Right lobe of liver (tissue), 6 donors: ENCODE measurements around the gene HOXC10. TPM values are rescaled to one million over a fixed set of nuclear protein-coding genes. Genes with fewer than 3 reads are reported as not detected.

Source experiments
- ATAC-seq, 4 donors: fragments of 200-7000 bp; cut with Tn5 transposase; one replicate each; pipeline ENCODE4 v1.9.1; 2020; ENCODE audit warnings: mild to moderate bottlenecking in 4 of 4, moderate library complexity in 4 of 4
- DNase-seq, 3 donors: peaks; one replicate each; pipeline ENCODE4 v3.0.0-alpha.2; 2020
- H3K27ac ChIP-seq, 3 donors: fragments of 200-600 bp; one replicate each; pipeline ENCODE4 v1.8.0; 2022
- H3K27me3 ChIP-seq, 2 donors: fragments of 200-600 bp; one replicate each; pipeline ENCODE4 v1.8.0; 2022
- H3K36me3 ChIP-seq, 4 donors: fragments of 200-600 bp; sonication (generic) in 1 of 4; one replicate each; pipeline versions ENCODE4 v1.5.1 to v1.8.0; 2017 to 2022; ENCODE audit warnings: control low read depth in 1 of 4
- H3K4me1 ChIP-seq, 4 donors: fragments of 200-600 bp; sonication (generic) in 1 of 4; one replicate each; pipeline versions ENCODE4 v1.5.1 to v1.8.0; 2017 to 2022; ENCODE audit warnings: control low read depth in 1 of 4
- H3K4me3 ChIP-seq, 3 donors: fragments of 200-600 bp; one replicate each; pipeline ENCODE4 v1.8.0; 2022
- H3K9me3 ChIP-seq, 4 donors: fragments of 200-600 bp; sonication (generic) in 1 of 4; one replicate each; pipeline versions ENCODE4 v1.5.1 to v1.8.0; 2017 to 2022; ENCODE audit warnings: control low read depth in 1 of 4
- POLR2A ChIP-seq: fragments of 450-650 bp; IDR thresholded peaks from one replicate; pipeline ENCODE4 v1.6.1; 2017; ENCODE audit warnings: antibody characterized with exemption, mild to moderate bottlenecking
- WGBS: methylation state at CpG from one replicate; pipeline ENCODE4 v1.1.6; 2018; ENCODE audit warnings: low coverage, low lambda C conversion rate; ENCODE audit not compliant: insufficient coverage; ENCODE audit errors: missing lambda C conversion rate; 5-methylcytosine and 5-hydroxymethylcytosine counted together
- intact Hi-C, 2 donors: fragments of 100-400 bp; cut with DNase I; formaldehyde crosslinking; loops; one replicate each; pipeline versions ENCODE4 v1.11.2 to v1.14.1; 2022
- microRNA counts: library from miRNA; unstranded; fragments of <30 nt; microRNA quantifications from one replicate; lab custom pipeline; 2016
- microRNA-seq, 2 donors: library from miRNA; unstranded; fragments of <30 nt; microRNA quantifications; one replicate each; pipeline ENCODE4, GENCODE V29; 2019 to 2020
- small RNA-seq, 2 experiments: library from RNA; depleted of rRNA; stranded (forward); fragments of <200 nt; gene quantifications; one replicate each; pipeline ENCODE3, GENCODE V24; 2016
- total RNA-seq, 6 experiments: library from RNA; depleted of rRNA in 2 of 6; stranded (reverse); fragments of >200 nt in 2 of 6; fragmentation: NEBNext Ultra II Directional in 3 of 6; extraction: Animal tissue kit (Norgen Biotek cat#: 25700) in 3 of 6; gene quantifications; one replicate each; pipeline versions ENCODE4 v1.1.0 to v1.2.4, GENCODE V29; 2016 to 2023
- TF ChIP-seq, protein P1 (sequence below), 4 donors: fragments of 200-600 bp in 3 of 4; fragments of 450-650 bp in 1 of 4; IDR thresholded peaks; one replicate each; pipeline versions ENCODE4 v1.5.1 to v1.8.0; 2016 to 2022; ENCODE audit warnings: antibody characterized with exemption in 4 of 4, mild to moderate bottlenecking in 2 of 4
- donor health status: DM: no; HTN: yes; CAD: no.
- donor health status: DM: no; HTN: no; CAD: no.
- donor health status: DM: no; HTN: no; CAD: no.
- donor health status: DM: no; HTN: yes; CAD: no.
- donor health status: DM: no; HTN: yes; CAD: no.

The HOXC10 gene
- total RNA-seq, 6 experiments from 2014 or later, result not detected

GRCh38 chr12:54038871-54039414 lies 54.0 kb downstream of the HOXC10 start:
- intact Hi-C loops, result loop anchor here in 1 of 2 donors (10.0 kb wide), 1 partner anchor 166 kb away; no protein-coding TSS in a partner anchor
- H3K9me3 ChIP-seq, result no peaks in the 10 kb centered on the region
- ATAC-seq (no peak), DNase-seq (no peak)
- WGBS, result 25% methylated on average over 7 of the region's 9 CpGs
- peaks cover 0 to 5% (median 0%) of the 10 kb centered on the region in 4 donors for H3K4me1 ChIP-seq
- no peak for TF ChIP-seq POLR2A
- TF ChIP-seq, protein P1, sequence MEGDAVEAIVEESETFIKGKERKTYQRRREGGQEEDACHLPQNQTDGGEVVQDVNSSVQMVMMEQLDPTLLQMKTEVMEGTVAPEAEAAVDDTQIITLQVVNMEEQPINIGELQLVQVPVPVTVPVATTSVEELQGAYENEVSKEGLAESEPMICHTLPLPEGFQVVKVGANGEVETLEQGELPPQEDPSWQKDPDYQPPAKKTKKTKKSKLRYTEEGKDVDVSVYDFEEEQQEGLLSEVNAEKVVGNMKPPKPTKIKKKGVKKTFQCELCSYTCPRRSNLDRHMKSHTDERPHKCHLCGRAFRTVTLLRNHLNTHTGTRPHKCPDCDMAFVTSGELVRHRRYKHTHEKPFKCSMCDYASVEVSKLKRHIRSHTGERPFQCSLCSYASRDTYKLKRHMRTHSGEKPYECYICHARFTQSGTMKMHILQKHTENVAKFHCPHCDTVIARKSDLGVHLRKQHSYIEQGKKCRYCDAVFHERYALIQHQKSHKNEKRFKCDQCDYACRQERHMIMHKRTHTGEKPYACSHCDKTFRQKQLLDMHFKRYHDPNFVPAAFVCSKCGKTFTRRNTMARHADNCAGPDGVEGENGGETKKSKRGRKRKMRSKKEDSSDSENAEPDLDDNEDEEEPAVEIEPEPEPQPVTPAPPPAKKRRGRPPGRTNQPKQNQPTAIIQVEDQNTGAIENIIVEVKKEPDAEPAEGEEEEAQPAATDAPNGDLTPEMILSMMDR (IDR thresholded peaks at IDR 0.05), result no peak
- H3K27me3 ChIP-seq, result peaks cover 0 to 13% of the 10 kb centered on the region in 2 donors
- H3K4me3 ChIP-seq, result no peak overlapping the region
- no peaks in the 10 kb centered on the region for H3K36me3 ChIP-seq
- no peak overlapping the region for H3K27ac ChIP-seq

DNA sequence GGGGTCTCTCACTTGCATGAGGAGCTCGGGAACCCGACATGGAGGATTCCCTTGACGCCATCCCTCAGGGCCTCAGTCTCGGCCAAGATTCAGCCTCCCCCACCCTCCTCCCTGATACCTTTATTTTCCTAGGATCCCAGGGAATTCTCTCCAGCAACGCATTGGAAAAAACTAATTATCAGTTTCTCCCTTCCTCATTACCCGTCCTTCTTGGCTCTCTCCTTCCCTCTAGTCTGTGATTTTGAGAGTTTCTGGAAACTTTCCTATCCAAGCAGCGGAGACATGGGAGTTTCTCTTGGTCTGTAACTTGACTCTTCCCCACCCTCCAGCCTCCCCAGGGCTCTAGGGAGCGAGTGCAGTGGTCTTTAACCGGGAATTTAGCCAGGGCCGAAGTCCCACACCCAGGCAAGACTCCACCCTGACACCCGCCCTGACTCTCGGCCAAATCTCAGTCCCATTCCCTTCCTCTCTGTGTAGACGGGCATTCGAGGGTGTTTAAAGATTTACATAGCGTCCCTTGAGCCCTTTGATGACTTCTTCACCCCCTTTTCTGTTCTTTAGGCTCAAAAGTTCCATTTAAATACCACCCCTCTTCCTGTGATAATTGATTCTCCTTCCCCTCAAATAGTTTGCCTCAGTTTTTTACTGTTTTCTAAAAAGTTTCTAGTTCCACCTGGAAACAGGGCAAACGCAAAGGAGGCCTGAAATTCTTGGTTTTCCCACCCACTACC lies 54.6 kb downstream of the HOXC10 start:
- intact Hi-C loops, result loop anchor here in 1 of 2 donors (10.0 kb wide), 1 partner anchor 165 kb away; no protein-coding TSS in a partner anchor
- DNase-seq (no peak), ATAC-seq (no peak)
- Histone ChIP-seq H3K4me1 (no peaks in the 10 kb centered on the region), H3K36me3 (no peaks in the 10 kb centered on the region), H3K27me3 (peaks cover 0 to 6% of the 10 kb centered on the region in 2 donors), H3K27ac (no peak overlapping the region), H3K9me3 (no peaks in the 10 kb centered on the region), H3K4me3 (no peak overlapping the region)
- 4% methylated on average over 13 of the region's 16 CpGs for WGBS
- TF ChIP-seq, protein P1 (IDR thresholded peaks at IDR 0.05), result no peak
- TF ChIP-seq POLR2A, result no peak

MicroRNA genes within 50 kb of the gene (microRNA counts, 767-probe panel; counts per million panel counts)
- 237 counts per million for microRNA hsa-miR-196a-5p (lab: Ali Mortazavi, UCI)
- microRNA hsa-miR-615-3p (lab: Ali Mortazavi, UCI), result 237 counts per million
- 237 counts per million for microRNA hsa-miR-615-5p (lab: Ali Mortazavi, UCI)

Small RNA genes lying within 50 kb of the gene (microRNA-seq; reads per million reads assigned to microRNA genes)
- 0.64 to 2.9 reads per million in 2 donors for gene MIR196A2
- 0.29 to 1.9 reads per million in 2 donors for gene MIR615

Small RNA genes lying within 50 kb of the gene (small RNA-seq; reads per million reads assigned to genes)
- gene AC012531.3 (0 reads per million in 2 experiments), gene AC012531.4 (0 reads per million in 2 experiments), gene HOXC5 (0 reads per million in 2 experiments), gene MIR196A2 (0 to 0.26 reads per million in 2 experiments), gene MIR615 (0 reads per million in 2 experiments), gene RF01905 (0 reads per million in 2 experiments), gene RF01906 (0 reads per million in 2 experiments)

Other genes with a start within 250 kb of the HOXC10 start
- not detected for gene CISTR, start 233.2 kb upstream of the HOXC10 start, total RNA-seq
- gene HOXC13, start 46.3 kb upstream of the HOXC10 start, total RNA-seq, result not detected
- gene HOXC12, start 30.2 kb upstream of the HOXC10 start, total RNA-seq, result not detected
- gene HOXC11, start 12.0 kb upstream of the HOXC10 start, total RNA-seq, result not detected
- not detected for gene HOTAIR, start 10.2 kb upstream of the HOXC10 start, total RNA-seq
- not detected for gene HOXC9, start 15.0 kb downstream of the HOXC10 start, total RNA-seq
- not detected for gene HOXC8, start 23.8 kb downstream of the HOXC10 start, total RNA-seq
- not detected for gene HOXC6, start 43.3 kb downstream of the HOXC10 start, total RNA-seq
- not detected for gene HOXC5, start 47.9 kb downstream of the HOXC10 start, total RNA-seq
- under 1 TPM in 1 of 6 experiments, not detected in 5; 0.13 TPM for gene HOXC4, start 68.7 kb downstream of the HOXC10 start, total RNA-seq
- 10 to 100 TPM; 14.1 to 25.5 (median 22.4) TPM for gene SMUG1, start 203.8 kb downstream of the HOXC10 start, total RNA-seq